ENCODE measurements around the gene CLEC4M.

DNA sequence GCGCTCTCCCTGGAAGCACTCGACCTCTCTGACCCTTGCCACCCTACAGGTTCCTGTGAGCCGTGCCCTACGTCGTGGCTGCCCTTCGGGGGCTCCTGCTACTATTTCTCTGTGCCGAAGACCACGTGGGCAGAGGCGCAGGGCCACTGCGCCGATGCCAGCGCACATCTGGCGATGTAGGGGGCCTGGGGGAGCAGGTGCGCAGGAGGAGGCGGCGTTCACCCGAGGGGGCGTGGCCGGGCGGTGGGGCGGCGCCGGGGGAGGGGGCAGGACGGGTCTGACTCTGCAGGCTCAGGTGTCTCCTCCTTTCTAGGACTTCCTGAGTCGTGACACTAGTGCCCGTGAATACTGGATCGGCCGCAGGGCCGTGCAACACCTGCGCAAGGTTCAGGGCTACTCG, 26.4 kb downstream of the CLEC4M start:
- TF ChIP-seq, protein P1, sequence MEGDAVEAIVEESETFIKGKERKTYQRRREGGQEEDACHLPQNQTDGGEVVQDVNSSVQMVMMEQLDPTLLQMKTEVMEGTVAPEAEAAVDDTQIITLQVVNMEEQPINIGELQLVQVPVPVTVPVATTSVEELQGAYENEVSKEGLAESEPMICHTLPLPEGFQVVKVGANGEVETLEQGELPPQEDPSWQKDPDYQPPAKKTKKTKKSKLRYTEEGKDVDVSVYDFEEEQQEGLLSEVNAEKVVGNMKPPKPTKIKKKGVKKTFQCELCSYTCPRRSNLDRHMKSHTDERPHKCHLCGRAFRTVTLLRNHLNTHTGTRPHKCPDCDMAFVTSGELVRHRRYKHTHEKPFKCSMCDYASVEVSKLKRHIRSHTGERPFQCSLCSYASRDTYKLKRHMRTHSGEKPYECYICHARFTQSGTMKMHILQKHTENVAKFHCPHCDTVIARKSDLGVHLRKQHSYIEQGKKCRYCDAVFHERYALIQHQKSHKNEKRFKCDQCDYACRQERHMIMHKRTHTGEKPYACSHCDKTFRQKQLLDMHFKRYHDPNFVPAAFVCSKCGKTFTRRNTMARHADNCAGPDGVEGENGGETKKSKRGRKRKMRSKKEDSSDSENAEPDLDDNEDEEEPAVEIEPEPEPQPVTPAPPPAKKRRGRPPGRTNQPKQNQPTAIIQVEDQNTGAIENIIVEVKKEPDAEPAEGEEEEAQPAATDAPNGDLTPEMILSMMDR (IDR thresholded peaks at IDR 0.05): no peak
- TF ChIP-seq POLR2A (IDR thresholded peaks at IDR 0.05): no peak
